GM23338 (cell line): ENCODE results near the gene XRCC4. TPM values are rescaled to one million over a fixed set of nuclear protein-coding genes. Genes with fewer than 3 reads are reported as not detected.

Experiments used
- ATAC-seq: fragments of 200-7000 bp; cut with Tn5 transposase; 3 replicates; pipeline ENCODE4 v1.9.1; 2020
- DNase-seq: peaks from one replicate; pipeline ENCODE4 v3.0.0-alpha.2; 2015; ENCODE audit warnings: low spot score
- H2AFZ ChIP-seq: fragments of 200-600 bp; sonication (generic); 2 replicates; pipeline ENCODE4 v1.8.0; 2016; ENCODE audit warnings: antibody characterized with exemption, mild to moderate bottlenecking, moderate library complexity
- H3F3A ChIP-seq: fragments of 200-600 bp; sonication (generic); replicated peaks from 2 replicates; pipeline ENCODE4 v1.8.0; 2017; ENCODE audit warnings: antibody characterized with exemption, mixed run types, low read depth
- H3K27ac ChIP-seq: fragments of 200-600 bp; sonication (generic); 2 replicates; pipeline ENCODE4 v1.6.1; 2016; ENCODE audit warnings: low read depth
- H3K27me3 ChIP-seq: fragments of 200-600 bp; sonication (generic); 2 replicates; pipeline ENCODE4 v1.8.0; 2016; ENCODE audit warnings: mild to moderate bottlenecking, mixed run types, moderate library complexity; ENCODE audit not compliant: insufficient read depth
- H3K36me3 ChIP-seq: fragments of 200-600 bp; sonication (generic); 2 replicates; pipeline ENCODE4 v1.8.0; 2016; ENCODE audit warnings: mild to moderate bottlenecking; ENCODE audit not compliant: insufficient read depth
- H3K4me1 ChIP-seq: fragments of 200-600 bp; sonication (generic); 2 replicates; pipeline ENCODE4 v1.8.0; 2016; ENCODE audit warnings: mild to moderate bottlenecking, moderate library complexity; ENCODE audit not compliant: insufficient read depth
- H3K4me2 ChIP-seq: fragments of 200-600 bp; sonication (generic); 2 replicates; pipeline ENCODE4 v1.7.1; 2017; ENCODE audit warnings: mixed run types
- H3K4me3 ChIP-seq: fragments of 200-600 bp; sonication (generic); 2 replicates; pipeline ENCODE4 v1.6.1; 2016; ENCODE audit warnings: mixed run types
- H3K79me2 ChIP-seq: fragments of 200-600 bp; sonication (generic); replicated peaks from 2 replicates; pipeline ENCODE4 v1.8.0; 2017; ENCODE audit warnings: mild to moderate bottlenecking; ENCODE audit not compliant: insufficient read depth
- H3K9me2 ChIP-seq: fragments of 200-600 bp; sonication (generic); 2 replicates; pipeline ENCODE4 v1.8.0; 2017; ENCODE audit not compliant: insufficient read depth
- H4K20me1 ChIP-seq: fragments of 200-600 bp; sonication (generic); replicated peaks from 2 replicates; pipeline ENCODE4 v1.8.0; 2017; ENCODE audit warnings: mild to moderate bottlenecking; ENCODE audit not compliant: insufficient read depth
- H3K27ac Mint-ChIP-seq: 2 replicates; pipeline ENCODE4 v1.8.0; 2020; ENCODE audit warnings: inconsistent platforms, mild to moderate bottlenecking, moderate library complexity, mixed read lengths
- H3K27me3 Mint-ChIP-seq: 3 replicates; pipeline ENCODE4 v1.8.0; 2022; ENCODE audit warnings: low read depth, mild to moderate bottlenecking, moderate library complexity, mixed read lengths, inconsistent platforms; ENCODE audit not compliant: insufficient read depth, poor library complexity
- H3K36me3 Mint-ChIP-seq: 3 replicates; pipeline ENCODE4 v1.8.0; 2021; ENCODE audit warnings: low read depth, mild to moderate bottlenecking, inconsistent platforms, moderate library complexity, mixed read lengths
- H3K4me1 Mint-ChIP-seq: 3 replicates; pipeline ENCODE4 v1.8.0; 2020; ENCODE audit warnings: mild to moderate bottlenecking, inconsistent platforms, mixed read lengths
- H3K4me3 Mint-ChIP-seq: 3 replicates; pipeline ENCODE4 v1.8.0; 2021; ENCODE audit warnings: moderate library complexity, mild to moderate bottlenecking, inconsistent platforms, mixed read lengths
- H3K9me3 Mint-ChIP-seq: 3 replicates; pipeline ENCODE4 v1.8.0; 2020; ENCODE audit warnings: moderate library complexity, mild to moderate bottlenecking, inconsistent platforms, mixed read lengths
- CREB1 ChIP-seq: fragments of 250-450 bp; sonication (Bioruptor Pico); IDR thresholded peaks from 2 replicates; pipeline ENCODE4 v1.5.0; 2020; ENCODE audit warnings: low read depth, mild to moderate bottlenecking, moderate library complexity
- CTCF ChIP-seq, 2 experiments: fragments of 200-600 bp in 1 of 2; sonication (generic) in 1 of 2; conservative IDR thresholded peaks; 2 replicates each; pipeline versions ENCODE4 v1.5.1 to v1.6.1; 2016 to 2017; ENCODE audit warnings: antibody characterized with exemption in 2 of 2, low read depth in 2 of 2, mild to moderate bottlenecking in 2 of 2, moderate library complexity in 1 of 2
- EZH2 ChIP-seq: fragments of 200-600 bp; sonication (generic); IDR thresholded peaks from one replicate; pipeline ENCODE4 v1.8.0; 2017; ENCODE audit warnings: antibody characterized with exemption, mild to moderate bottlenecking, low read depth; ENCODE audit not compliant: unreplicated experiment
- EZH2phosphoT487 ChIP-seq: fragments of 200-600 bp; sonication (generic); IDR thresholded peaks from one replicate; pipeline ENCODE4 v1.8.1; 2018; ENCODE audit warnings: antibody characterized with exemption; ENCODE audit not compliant: unreplicated experiment
- JUNB ChIP-seq: IDR thresholded peaks from one replicate; pipeline ENCODE4 v1.6.1; 2016; ENCODE audit warnings: antibody characterized with exemption; ENCODE audit not compliant: unreplicated experiment
- NANOG ChIP-seq: IDR thresholded peaks from 2 replicates; pipeline ENCODE4 v1.6.1; 2016; ENCODE audit warnings: antibody characterized with exemption, borderline replicate concordance
- REST ChIP-seq: IDR thresholded peaks from one replicate; pipeline ENCODE4 v1.6.1; 2018; ENCODE audit warnings: antibody characterized with exemption; ENCODE audit not compliant: unreplicated experiment
- STAT1 ChIP-seq: IDR thresholded peaks from one replicate; pipeline ENCODE4 v1.6.1; 2016; ENCODE audit warnings: antibody characterized with exemption; ENCODE audit not compliant: unreplicated experiment
- ZNF114 ChIP-seq: fragments of 250-450 bp; sonication (Bioruptor Pico); IDR thresholded peaks from 2 replicates; pipeline ENCODE4 v1.5.0; 2020; ENCODE audit warnings: mild to moderate bottlenecking, moderate library complexity
- ZNF331 ChIP-seq: fragments of 250-450 bp; sonication (Bioruptor Pico); IDR thresholded peaks from 2 replicates; pipeline ENCODE4 v1.5.0; 2020; ENCODE audit warnings: low read depth, mild to moderate bottlenecking, moderate library complexity
- polyA plus RNA-seq: library from polyadenylated mRNA; unstranded; fragments of >200 nt; fragmentation: Nextera tagmentation; extraction: Ambion mirVana; gene quantifications from 2 replicates; pipeline ENCODE4 v1.2.1, GENCODE V29; 2016
- total RNA-seq: library from RNA; depleted of rRNA; stranded (reverse); fragments of >200 nt; shearing (Covaris generic); gene quantifications from 2 replicates; pipeline ENCODE4 v1.2.3, GENCODE V29; 2014
- TF ChIP-seq, protein P1 (sequence below): fragments of 250-450 bp; sonication (Bioruptor Pico); IDR thresholded peaks from 2 replicates; pipeline ENCODE4 v1.5.0; 2020; ENCODE audit warnings: mild to moderate bottlenecking, moderate library complexity
- TF ChIP-seq, protein P2 (sequence below): IDR thresholded peaks from 2 replicates; pipeline ENCODE4 v1.6.1; 2016; ENCODE audit warnings: antibody characterized with exemption

Gene XRCC4
- total and polyA plus RNA-seq, 2 experiments from 2014 or later: 11.5 to 22.4 TPM

DNA sequence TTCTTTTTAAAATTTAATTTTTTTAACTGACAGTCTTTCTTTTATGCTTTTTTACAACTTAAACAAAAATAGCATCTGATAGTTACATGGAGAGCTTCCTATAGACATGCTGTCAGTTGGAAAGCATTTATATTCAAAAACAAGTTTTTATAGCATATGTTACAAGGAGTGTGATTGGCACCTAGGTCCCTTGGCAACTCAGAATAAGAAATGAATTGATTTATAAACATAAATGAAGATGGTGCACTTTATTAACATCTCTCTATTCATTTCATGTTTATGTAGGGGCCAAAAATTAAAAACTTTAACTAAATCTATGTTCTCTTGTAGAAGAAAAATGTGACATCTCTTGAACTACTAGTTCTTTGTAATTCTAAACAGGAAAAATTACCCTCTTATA is 153.2 kb downstream of the XRCC4 start:
- no peak overlapping the region for H3K4me2 ChIP-seq
- H3K27ac ChIP-seq: no peak overlapping the region
- no peaks in the 10 kb centered on the region for H3F3A ChIP-seq
- TF ChIP-seq EZH2phosphoT487: no peak
- TF ChIP-seq, protein P1, sequence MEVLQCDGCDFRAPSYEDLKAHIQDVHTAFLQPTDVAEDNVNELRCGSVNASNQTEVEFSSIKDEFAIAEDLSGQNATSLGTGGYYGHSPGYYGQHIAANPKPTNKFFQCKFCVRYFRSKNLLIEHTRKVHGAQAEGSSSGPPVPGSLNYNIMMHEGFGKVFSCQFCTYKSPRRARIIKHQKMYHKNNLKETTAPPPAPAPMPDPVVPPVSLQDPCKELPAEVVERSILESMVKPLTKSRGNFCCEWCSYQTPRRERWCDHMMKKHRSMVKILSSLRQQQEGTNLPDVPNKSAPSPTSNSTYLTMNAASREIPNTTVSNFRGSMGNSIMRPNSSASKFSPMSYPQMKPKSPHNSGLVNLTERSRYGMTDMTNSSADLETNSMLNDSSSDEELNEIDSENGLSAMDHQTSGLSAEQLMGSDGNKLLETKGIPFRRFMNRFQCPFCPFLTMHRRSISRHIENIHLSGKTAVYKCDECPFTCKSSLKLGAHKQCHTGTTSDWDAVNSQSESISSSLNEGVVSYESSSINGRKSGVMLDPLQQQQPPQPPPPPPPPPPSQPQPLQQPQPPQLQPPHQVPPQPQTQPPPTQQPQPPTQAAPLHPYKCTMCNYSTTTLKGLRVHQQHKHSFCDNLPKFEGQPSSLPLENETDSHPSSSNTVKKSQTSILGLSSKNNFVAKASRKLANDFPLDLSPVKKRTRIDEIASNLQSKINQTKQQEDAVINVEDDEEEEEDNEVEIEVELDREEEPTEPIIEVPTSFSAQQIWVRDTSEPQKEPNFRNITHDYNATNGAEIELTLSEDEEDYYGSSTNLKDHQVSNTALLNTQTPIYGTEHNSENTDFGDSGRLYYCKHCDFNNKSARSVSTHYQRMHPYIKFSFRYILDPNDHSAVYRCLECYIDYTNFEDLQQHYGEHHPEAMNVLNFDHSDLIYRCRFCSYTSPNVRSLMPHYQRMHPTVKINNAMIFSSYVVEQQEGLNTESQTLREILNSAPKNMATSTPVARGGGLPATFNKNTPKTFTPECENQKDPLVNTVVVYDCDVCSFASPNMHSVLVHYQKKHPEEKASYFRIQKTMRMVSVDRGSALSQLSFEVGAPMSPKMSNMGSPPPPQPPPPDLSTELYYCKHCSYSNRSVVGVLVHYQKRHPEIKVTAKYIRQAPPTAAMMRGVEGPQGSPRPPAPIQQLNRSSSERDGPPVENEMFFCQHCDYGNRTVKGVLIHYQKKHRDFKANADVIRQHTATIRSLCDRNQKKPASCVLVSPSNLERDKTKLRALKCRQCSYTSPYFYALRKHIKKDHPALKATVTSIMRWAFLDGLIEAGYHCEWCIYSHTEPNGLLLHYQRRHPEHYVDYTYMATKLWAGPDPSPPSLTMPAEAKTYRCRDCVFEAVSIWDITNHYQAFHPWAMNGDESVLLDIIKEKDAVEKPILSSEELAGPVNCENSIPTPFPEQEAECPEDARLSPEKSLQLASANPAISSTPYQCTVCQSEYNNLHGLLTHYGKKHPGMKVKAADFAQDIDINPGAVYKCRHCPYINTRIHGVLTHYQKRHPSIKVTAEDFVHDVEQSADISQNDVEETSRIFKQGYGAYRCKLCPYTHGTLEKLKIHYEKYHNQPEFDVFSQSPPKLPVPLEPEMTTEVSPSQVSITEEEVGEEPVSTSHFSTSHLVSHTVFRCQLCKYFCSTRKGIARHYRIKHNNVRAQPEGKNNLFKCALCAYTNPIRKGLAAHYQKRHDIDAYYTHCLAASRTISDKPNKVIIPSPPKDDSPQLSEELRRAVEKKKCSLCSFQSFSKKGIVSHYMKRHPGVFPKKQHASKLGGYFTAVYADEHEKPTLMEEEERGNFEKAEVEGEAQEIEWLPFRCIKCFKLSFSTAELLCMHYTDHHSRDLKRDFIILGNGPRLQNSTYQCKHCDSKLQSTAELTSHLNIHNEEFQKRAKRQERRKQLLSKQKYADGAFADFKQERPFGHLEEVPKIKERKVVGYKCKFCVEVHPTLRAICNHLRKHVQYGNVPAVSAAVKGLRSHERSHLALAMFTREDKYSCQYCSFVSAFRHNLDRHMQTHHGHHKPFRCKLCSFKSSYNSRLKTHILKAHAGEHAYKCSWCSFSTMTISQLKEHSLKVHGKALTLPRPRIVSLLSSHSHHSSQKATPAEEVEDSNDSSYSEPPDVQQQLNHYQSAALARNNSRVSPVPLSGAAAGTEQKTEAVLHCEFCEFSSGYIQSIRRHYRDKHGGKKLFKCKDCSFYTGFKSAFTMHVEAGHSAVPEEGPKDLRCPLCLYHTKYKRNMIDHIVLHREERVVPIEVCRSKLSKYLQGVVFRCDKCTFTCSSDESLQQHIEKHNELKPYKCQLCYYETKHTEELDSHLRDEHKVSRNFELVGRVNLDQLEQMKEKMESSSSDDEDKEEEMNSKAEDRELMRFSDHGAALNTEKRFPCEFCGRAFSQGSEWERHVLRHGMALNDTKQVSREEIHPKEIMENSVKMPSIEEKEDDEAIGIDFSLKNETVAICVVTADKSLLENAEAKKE: no peak
- TF ChIP-seq CTCF (conservative IDR thresholded peaks at IDR 0.05; ENCODE audit: low read depth in 2 of 2): no peak
- TF ChIP-seq REST: no peak
- TF ChIP-seq STAT1: no peak
- no peak for TF ChIP-seq CREB1 (CRISPR knock-in tag)
- no peak for TF ChIP-seq NANOG
- TF ChIP-seq EZH2: no peak
- TF ChIP-seq, protein P2, sequence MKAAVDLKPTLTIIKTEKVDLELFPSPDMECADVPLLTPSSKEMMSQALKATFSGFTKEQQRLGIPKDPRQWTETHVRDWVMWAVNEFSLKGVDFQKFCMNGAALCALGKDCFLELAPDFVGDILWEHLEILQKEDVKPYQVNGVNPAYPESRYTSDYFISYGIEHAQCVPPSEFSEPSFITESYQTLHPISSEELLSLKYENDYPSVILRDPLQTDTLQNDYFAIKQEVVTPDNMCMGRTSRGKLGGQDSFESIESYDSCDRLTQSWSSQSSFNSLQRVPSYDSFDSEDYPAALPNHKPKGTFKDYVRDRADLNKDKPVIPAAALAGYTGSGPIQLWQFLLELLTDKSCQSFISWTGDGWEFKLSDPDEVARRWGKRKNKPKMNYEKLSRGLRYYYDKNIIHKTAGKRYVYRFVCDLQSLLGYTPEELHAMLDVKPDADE: no peak
- TF ChIP-seq ZNF114 (CRISPR knock-in tag): no peak
- no peak for TF ChIP-seq JUNB
- TF ChIP-seq ZNF331 (CRISPR knock-in tag): no peak
- H3K4me3 ChIP-seq: no peak overlapping the region
- no peak overlapping the region for H3K4me3 Mint-ChIP-seq
- H3K27me3 Mint-ChIP-seq: no peaks in the 10 kb centered on the region
- H3K27ac Mint-ChIP-seq: no peak overlapping the region
- ATAC-seq: no peak
- no peaks in the 10 kb centered on the region for H3K27me3 ChIP-seq
- peaks cover 21% of the 10 kb centered on the region for H3K4me1 Mint-ChIP-seq
- peaks cover 12% of the 10 kb centered on the region for H3K4me1 ChIP-seq
- no peaks in the 10 kb centered on the region for H4K20me1 ChIP-seq
- H3K36me3 Mint-ChIP-seq: no peaks in the 10 kb centered on the region
- H3K9me3 Mint-ChIP-seq: no peaks in the 10 kb centered on the region
- H3K36me3 ChIP-seq: no peaks in the 10 kb centered on the region
- DNase-seq: no peak
- no peaks in the 10 kb centered on the region for H3K9me2 ChIP-seq
- H2AFZ ChIP-seq: no peak overlapping the region
- H3K79me2 ChIP-seq: no peaks in the 10 kb centered on the region
